HG03460 (cell line): Measurements from ENCODE around the gene RUFY3.

Source experiments
- ATAC-seq: cut with Tn5 transposase; IDR thresholded peaks from one replicate; pipeline ENCODE4 v1.9.1; 2021; ENCODE audit not compliant: unreplicated experiment

RUFY3 gene

DNA sequence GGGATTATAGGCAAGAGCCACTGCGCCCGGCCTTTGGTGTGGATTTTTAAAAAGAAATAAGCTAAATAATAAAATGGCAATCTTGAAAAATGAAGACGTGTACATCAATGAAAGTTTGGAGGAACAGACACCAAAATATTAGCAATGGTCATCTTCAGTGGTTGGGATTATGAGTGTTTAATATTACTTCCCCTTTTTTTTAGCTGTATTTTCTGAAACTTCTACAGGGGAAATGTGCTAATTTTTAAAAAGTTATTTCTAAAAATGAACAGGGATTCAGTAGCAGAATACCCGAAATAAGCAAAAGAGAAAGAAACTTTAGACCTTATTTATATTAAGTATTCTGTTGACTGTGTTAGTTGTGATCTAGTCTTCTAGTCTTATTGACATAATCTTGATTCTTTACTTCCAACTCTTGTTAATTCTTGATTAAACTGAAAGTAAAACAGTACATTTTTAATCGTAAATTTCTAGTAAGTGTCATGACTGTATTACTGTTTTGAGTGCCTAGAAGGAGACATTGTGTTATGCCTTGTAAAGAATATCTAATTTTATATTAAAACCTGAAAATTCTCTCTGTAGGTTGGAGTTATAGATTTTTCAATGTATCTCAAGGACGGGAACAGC, 51.3 kb downstream of the RUFY3 start:
- no peak for ATAC-seq

DNA sequence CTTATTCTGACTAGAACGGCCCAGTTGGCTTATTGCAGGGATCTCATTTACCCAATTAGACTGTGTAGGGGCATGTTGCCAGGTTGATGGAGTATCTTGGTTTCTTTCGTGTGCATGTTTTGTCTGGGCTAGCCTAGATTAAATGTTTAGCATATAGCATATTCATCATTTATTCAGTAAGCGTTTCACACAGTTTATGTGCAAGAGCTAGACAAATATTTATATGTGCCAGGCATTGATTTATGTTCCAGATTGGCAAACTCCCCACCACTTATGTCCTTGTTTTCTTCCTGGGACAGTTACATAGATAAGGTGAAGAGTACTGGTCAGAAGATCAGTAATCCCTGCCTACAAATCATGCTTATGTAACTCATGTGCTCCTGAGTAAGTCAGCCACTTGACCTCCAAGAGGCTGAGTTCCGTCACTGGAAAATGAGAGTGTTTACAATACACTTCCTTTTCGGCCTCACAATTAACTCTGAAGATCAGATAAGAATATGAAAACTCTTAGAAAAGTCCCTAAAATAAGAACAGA, 57.2 kb downstream of the RUFY3 start:
- no peak for ATAC-seq

- no peak for ATAC-seq
Measured at GRCh38 chr4:70783096-70783495, 61.3 kb downstream of the RUFY3 start.

DNA sequence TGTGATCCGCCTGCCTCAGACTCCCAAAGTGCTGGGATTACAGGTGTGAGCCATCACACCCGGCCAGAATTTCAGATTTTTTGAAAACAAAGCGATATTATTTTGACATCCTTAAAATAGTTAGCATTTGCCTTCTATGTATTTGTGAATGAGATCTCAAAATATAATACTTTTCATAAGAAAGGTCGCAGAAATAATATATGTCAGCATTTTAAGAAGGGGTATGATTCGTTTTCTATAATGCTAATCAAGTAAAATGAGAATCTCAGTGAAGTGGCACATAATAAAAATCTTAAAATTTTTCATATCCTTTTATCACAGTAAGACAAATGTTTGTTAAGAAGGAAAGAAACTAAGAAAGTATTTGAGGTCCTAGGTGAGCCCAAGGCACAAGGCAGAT, 65.7 kb downstream of the RUFY3 start:
- ATAC-seq, result no peak

DNA sequence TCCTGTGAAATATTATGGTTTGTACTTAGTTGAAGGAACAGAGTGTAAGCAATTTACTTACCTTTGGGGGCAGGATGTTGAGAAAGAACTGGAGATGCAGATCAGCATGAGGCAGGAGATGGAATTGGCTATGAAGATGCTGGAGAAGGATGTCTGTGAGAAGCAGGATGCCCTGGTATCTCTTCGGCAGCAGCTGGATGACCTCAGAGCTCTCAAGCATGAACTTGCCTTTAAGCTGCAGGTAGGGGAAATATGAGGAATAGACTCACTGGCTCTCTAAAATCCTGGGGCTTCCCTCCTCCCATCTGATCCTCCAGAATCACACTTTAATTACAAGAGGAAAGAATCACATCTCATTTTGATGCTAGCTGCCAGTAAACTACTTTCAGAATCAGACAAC, 67.0 kb downstream of the RUFY3 start:
- ATAC-seq, result no peak

DNA sequence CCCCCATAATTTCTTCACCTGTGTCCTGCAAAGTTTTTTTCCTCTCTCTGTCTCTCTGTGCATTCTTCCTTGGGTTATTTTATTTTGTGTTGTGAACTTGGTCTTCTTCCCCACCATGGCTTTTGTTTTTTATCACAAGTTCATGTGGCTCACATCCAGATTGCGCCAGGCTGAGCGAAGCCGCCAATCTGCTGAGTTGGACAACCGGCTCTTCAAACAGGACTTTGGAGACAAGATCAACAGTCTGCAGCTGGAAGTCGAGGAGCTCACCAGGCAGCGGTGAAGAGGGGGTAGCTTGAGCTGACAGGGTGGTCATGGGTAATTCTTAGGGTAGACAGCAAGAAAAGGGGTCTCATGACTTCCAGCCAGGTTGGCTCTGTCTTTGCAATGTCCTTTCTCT, 71.9 kb downstream of the RUFY3 start:
- no peak for ATAC-seq

- peak; percentile 67 for ATAC-seq
Measured at GRCh38 chr4:70801265-70801809, 79.6 kb downstream of the RUFY3 start.

DNA sequence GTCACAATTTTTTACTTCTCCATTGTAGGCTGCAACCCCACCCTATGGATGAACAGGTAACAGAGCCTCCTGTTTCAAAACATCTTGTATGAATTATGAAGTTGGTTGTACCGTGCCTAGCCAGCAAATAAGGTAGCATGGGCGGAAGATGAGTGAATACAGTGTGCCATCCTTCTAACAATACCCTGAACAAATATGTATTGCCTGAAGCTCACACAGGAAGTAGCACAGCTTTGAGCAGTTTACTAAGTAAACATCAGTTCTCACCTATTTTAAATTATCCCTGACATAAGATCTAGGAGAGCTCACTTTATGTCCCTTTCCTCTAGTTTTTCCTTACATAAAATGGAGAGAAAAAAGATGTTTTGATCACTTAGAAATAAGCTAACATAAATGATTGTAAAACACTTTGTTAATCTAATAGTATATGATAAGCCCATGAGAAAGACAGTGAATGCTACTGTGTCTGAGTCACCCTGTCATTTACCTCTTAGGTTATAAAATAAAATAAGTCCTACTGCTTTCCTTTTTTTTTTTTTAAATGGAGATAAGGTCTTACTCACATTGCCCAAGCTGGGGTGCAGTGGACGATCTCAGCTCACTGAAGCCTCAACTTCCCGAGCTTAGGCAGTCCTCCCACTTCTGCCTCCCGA, 81.3 kb downstream of the RUFY3 start:
- ATAC-seq, result no peak

- no peak for ATAC-seq
Measured at GRCh38 chr4:70808151-70808550, 86.4 kb downstream of the RUFY3 start.

- ATAC-seq, result no peak
Measured at GRCh38 chr4:70815370-70815769, 93.6 kb downstream of the RUFY3 start.

DNA sequence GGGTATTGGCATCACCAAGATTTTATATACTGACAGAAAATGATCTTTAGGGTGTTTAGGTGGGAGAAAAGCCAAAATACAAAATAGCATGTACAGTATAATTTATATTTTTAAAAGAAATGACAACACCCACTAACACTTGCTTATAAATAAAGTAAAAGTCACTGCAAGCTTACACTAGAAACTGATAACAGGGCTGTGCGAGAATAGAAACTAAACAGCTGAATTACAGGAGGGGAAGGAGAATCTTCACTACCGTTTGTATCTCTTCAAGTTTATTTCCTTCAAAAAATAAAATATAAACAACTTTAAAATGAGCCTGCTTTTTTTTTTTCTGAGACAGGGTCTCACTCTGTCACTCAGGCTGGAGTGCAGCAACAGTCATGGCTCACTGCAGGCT, 95.1 kb downstream of the RUFY3 start:
- no peak for ATAC-seq

DNA sequence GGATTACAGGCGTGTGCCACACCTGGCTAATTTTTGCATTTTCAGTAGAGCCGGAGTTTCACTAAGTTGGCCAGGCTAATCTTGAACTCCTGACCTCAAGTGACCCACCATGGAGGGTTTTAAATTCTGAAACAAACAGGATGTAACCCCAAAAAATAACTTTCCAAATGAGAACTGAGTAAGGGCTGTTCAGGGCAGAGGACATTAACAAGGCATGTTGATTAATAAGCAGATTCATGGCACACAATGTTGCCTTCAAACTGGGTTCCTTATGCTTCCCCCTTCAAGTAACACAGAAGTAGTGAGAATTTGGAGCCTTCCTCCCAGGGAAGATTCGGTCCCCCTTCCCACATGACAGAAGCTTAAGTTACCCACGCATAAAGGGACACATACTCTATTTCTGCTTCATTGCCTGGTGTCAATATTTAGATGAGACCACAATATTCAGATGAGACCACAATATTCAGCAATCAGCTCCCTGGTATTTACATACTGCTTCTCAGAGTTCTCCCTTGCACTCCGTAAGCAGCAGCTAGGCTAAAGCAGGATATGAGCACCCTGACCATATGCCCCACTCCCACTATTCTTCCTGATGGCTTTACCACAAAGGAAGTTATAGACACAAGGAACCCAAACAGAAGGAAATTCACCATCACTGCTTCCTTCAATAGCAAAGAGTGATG, 96.5 kb downstream of the RUFY3 start:
- peak; percentile 63 for ATAC-seq

DNA sequence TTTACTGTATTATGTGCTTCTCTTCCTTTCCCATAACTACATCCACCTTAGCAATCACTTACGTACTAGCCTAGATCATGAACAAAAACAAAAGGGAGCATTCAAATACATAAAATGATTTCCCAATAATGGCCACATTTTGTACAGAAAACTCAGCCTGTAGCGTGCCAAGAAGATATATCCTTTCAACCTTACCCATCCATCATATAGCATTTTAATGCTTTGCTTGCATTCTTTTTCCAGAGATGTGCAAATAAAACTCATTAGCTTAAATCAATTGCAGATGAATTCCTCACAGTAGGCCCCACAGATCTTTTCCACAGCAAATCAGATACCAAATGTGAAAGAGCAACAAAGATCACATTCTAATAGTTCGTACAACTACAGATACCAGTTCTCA, 97.2 kb downstream of the RUFY3 start:
- ATAC-seq, result no peak

DNA sequence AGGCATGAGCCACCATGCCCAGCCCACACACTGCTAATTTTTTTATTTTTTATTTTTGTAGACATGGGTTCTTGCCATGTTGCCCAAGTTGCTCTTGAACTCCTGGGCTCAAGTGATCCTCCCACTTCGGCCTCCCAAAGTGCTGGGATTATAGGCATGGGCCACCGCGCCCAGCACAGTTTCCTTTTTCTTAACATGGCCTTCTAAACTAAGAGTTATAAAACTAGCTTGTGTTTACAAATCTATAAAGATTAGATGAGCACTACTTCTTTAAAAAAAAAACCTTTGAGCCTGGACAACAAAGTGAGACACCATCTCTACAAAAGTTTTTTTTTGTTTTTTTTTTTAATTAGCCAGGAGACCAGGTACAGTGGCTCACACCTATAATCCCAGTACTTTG, 107.3 kb downstream of the RUFY3 start:
- no peak for ATAC-seq

DNA sequence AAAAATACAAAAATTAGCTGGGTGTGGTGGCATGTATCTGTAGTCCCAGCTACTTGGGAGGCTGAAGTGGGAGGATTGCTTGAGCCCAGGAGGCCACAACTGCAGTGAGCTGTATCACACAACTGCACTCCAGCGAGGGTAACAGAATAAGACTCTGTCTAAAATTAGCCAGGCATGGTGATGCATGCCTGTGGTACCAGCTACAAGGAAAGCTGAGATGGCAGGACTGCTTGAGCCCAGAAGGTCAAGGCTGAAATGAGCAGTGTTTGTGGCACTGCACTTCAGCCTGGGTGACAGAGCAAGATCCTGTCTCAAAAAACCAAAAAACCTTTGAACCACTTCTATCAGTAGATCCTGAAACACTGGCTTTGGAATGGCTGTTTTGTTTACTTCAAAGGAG, 107.7 kb downstream of the RUFY3 start:
- no peak for ATAC-seq

GRCh38 chr4:70830054-70830453, 108.3 kb downstream of the RUFY3 start:
- ATAC-seq, result no peak

- ATAC-seq, result no peak
Measured at GRCh38 chr4:70831293-70831692, 109.5 kb downstream of the RUFY3 start.

DNA sequence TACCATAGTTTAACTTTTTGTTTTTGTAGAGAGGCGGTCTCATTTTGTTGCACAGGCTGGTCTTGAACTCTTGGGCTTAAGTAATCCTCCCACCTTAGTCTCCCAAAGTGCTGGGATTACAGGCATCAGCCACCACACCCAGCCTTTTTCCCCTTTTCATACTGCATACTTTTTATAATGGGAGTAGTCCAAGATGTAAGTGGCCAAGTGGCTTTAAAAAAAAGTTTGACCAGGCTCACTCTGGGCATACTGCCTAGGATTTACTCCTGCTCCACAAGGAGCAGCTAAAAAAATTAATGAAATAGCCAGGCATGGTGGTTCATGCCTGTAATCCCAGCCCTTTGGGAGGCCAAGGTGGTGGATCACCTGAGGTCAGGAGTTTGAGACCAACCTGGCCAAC, 111.9 kb downstream of the RUFY3 start:
- ATAC-seq, result no peak

GRCh38 chr4:70836081-70836480, 114.3 kb downstream of the RUFY3 start:
- ATAC-seq, result no peak

GRCh38 chr4:70838204-70838603, 116.4 kb downstream of the RUFY3 start:
- no peak for ATAC-seq

- ATAC-seq, result peak; percentile 47
Measured at GRCh38 chr4:70838666-70839588, 117.2 kb downstream of the RUFY3 start.
